T-helper 22 cell (primary cell): ENCODE results near the gene SUCLG2.
A peak's percentile ranks its signal among the peaks of the same experiment; 100 is the strongest.

ENCODE experiments used
- DNase-seq: peaks from one replicate; pipeline ENCODE4 v3.0.0-alpha.2; 2020; ENCODE audit warnings: low read depth

The SUCLG2 gene, protein sequence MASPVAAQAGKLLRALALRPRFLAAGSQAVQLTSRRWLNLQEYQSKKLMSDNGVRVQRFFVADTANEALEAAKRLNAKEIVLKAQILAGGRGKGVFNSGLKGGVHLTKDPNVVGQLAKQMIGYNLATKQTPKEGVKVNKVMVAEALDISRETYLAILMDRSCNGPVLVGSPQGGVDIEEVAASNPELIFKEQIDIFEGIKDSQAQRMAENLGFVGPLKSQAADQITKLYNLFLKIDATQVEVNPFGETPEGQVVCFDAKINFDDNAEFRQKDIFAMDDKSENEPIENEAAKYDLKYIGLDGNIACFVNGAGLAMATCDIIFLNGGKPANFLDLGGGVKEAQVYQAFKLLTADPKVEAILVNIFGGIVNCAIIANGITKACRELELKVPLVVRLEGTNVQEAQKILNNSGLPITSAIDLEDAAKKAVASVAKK

DNA sequence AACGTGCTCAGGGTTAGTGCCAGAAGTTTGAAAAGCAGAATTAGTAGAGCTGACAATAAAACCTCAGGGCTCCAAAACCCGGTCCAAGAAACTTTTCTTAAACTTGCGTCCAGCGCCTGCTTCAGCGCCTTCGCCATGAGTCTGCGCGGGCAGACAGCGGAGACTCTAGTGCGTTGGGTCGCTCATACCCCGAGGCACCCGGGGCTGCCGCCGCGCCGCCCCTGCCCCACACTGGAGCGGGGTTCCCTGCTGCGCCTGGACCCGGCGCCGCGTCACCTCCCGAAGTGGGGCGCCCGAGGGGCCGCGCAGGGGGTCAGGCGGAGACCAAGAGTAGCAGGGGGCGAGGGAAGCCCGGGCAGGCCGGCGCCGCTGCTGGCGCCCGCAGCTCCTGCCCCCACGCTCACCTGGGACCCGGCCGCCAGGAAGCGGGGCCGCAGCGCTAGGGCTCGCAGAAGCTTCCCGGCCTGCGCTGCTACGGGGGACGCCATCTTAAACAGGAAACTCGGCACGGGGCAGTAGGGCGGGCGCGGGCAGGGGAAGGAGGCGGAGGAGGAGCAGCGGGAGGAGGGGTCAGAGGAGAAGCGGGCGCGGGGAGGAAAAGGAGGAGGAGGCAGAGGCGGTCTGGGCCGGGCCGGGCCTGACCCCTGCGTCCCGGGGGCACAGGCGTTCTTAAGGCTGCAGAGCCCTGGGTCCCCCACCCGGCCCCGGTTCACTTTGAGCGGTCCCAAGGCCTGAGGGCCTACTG lies at the start of gene SUCLG2:
Gene SUCLG2 (minus strand): TSS at position 514 of the 745 bp plus-strand sequence. CDS start 26 bp downstream, at position 488.
- peak; percentile 65 for DNase-seq

DNA sequence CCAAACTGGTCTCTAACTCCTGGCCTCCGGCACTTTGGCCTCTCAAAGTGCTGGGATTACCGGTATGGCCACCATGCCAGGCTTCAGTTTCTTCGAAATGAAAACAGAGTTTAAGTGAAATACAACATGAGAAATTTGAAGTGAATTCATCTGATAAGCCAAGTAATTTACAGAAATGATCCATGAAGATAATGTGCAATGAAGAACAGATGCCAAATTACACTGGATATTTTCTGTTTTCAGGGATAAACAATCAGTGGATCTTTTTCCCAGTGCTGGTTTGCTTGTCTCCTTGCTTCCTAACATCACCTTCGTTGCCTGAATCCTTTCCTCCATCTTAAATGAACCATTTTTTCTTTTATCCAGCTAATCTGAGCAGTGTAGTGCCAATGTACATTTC lies 46.2 kb upstream of the SUCLG2 start:
- DNase-seq, result no peak

DNA sequence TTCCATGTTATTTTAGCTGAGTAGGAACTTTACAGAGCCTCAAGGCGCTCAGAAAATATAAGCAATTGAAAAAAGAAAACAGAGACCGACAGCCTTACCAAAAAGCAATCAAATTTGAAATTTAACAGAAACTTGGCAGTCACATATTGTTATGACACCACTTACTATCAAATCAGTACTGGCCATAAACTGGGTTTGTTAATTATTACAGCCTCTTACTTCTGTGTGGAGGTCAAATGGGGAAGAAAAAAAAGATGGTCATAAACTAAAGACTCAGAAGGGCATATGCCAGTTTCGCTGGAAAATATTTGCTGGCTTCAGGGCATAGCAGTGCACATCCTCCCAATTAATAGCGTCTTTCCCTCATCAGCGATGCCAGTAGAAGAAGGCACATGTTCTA lies 45.5 kb upstream of the SUCLG2 start:
- no peak for DNase-seq

DNA sequence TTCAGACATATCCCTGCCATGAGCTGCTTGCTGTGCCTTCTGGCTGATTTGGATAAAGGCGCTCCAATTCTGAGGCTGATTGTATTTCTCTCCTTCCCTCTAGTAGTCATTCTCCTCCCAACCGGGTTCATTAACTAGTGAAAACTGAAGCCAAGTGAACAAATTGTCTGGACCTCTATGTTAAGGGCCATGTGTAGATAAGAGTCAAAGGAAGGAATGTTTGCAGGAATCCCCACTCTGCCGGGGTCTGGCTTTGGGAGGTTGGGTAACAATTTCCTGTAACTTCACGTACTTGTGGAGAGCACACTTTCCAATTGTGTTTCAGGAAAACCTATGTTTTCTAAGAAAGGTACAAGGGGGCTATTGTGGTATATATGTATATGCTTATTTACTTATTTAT lies 38.2 kb upstream of the SUCLG2 start:
- DNase-seq, result no peak

DNA sequence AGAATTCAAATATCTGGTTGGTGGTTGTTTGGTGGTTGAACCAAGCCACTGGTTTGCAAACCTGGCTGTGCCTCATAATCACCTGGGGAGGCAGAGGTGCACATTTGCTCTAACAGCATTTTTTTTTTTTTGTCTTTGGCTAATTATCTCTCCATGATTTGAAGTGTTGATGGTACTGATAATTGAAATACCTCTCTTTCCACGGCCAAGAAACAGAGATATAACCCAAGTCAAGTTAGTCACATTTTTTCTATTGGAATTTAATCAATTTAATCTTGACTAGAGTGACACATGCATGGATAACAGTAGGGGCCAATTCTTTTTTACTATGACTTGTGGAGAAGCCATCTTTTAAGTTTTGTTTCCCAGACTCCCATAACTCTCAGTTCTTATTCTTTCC lies 37.5 kb upstream of the SUCLG2 start:
- no peak for DNase-seq

DNA sequence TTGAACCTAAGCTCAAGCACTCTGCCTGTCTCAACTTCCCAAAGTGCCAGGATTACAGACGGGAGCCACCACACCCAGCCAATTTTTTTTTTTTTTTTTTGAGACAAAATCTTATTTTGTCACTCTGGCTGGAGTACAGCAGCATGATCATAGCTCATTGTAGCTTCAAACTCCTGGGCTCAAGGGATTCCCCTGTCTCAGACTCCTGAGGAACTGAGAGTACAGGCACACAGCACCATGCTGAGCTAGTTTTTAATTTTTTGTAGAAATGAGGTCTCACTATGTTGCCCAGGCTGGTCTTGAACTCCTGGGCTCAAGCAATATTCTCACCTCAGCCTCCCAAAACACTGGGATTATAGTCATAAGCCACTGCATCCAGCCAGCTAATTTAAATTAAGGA lies 36.8 kb upstream of the SUCLG2 start:
- no peak for DNase-seq

DNA sequence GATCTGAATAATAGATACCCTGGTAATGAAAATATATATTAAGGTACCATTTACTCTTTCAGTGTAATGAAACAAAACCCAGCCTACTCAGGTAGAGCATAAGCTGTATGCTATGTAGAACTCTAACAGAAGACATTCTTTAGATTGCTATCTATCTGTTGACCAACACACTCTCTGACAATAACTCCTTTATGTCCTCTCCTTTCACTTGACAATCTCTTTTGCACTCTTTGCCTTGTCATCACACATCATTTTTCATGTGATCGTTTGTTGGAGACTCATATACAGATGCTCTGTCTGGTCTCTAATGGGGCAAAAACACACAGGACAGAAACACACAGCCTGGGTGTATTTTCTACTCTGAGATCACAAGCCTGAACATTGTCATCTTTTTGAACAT lies 35.4 kb upstream of the SUCLG2 start:
- DNase-seq, result no peak

DNA sequence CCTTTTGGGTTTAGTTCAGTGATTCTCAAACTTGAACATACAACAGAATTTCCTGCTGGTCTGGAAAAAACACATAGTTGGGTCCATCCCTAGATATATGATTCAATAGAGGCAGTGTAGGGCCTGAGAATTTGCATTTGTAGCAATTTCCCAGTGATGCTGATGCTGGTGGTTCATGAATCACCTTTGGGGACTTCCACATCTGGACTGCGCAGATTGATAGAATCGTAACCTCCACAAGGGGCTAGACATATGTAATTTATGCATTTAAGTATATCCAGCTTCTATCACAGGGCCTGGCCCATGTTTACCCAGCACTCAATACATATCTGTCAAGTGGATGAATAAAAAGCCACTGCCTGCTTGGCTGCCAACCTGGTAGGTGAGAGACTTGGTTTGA lies 33.8 kb upstream of the SUCLG2 start:
- DNase-seq, result no peak

DNA sequence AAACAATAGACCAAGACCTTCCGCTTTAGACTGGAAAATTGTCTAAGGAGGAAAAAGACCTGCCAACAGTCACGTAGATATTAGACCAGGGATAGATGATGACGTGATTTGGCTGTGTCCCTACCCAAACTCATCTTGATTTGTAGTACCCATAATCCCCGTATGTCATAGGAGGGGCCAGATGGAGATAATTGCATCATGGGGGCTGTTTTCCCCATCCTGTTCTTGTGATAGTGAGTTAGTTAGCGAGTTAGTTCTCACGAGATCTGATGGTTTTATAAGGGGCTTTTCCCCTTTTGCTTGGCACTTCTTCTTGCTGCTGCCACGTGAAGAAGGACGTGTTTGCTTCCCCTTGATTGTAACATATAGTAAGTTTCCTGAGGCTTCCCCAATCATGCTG lies 31.7 kb upstream of the SUCLG2 start:
- DNase-seq, result no peak

DNA sequence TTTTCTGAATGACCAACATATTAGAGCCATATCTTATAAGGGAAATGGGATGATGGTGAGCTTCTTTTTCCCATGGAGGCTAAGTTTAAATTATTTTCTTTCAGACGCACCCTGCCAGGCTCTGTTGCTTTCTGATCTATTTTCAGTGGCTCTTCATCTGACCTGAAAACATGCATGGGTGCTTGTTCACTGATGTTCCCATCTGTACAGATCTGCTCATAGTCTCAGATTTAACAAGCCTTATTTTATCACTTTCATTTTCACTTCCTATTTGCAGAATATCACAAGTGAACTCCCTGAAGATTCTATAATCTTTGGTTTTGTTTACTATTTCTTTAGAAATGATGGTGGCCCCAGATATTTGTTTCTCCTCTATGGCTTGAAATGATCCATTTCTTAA lies 31.1 kb upstream of the SUCLG2 start:
- DNase-seq, result no peak

DNA sequence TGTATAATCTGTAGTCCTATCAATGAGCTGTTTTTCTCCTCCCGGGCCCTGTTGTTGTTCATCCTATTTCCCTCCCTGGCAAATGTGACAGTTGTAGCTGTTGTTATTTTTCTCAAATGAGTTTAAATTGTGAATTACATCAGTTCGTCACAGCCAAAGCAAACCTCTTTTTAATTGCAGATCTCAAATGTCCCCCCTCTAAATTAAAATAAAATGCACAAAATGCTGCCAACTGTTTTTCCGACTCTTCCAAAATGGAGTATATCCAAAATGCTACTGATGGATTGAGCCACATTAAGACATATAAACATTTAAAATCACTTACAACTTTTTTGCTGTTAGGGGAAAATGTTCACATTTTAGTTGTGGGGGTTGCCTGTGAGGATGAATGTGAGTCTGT lies 29.8 kb upstream of the SUCLG2 start:
- DNase-seq, result no peak

DNA sequence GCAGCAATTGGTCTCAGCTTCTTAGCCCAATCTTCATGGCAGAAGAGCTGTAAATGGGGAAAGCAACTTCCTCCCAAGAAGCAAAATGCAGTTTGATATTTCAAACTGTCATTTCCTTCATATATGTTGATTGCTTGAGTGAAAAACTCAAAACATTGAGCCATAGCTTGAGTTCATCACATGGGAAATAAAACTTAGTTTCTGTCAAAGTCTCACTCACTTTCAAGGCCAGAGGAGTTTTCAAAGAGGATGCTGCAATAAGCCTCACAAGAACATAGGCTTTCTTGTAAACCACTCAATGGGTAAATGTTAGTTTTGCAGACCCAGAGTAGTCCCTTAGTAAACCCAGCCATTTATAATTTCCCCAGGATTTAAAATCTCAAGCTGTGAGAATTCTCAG lies 29.1 kb upstream of the SUCLG2 start:
- no peak for DNase-seq

DNA sequence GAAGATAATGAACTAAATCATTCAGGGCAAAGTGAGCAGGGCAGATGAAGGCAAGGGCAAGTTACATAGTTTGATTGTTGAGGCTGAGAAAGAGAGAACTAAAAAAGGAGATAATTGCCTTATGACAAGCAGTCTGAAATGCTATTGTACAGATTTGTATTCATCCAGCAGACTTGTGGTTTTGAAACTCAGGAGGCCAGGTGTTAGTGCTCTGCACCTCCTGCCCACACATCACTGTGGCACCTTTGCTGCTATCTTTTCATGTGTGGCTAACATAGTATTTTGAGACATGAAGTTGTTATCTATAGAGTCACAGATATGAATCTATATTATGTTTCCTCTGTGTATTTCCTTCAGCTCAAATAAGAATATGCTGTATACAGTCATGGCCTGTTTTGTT lies 24.3 kb upstream of the SUCLG2 start:
- DNase-seq, result no peak

DNA sequence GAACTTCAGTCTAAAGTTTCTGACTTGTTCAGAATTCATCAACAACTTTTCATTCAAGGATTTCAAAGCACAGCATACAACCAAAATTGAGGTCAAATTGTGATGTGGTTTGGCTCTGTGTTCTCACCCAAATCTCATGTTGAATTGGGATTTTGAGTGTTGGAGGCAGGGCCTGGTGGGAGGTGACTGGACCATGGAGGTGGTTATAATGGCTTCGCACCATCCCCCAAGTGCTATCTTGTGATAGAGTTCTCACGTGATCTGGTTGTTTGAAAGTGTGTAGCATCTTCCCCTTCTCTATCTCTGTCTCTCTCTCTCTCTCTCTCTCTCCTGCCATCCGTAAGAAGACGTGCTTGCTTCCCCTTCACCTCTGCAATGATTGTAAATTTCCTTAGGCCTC lies 19.6 kb upstream of the SUCLG2 start:
- no peak for DNase-seq

DNA sequence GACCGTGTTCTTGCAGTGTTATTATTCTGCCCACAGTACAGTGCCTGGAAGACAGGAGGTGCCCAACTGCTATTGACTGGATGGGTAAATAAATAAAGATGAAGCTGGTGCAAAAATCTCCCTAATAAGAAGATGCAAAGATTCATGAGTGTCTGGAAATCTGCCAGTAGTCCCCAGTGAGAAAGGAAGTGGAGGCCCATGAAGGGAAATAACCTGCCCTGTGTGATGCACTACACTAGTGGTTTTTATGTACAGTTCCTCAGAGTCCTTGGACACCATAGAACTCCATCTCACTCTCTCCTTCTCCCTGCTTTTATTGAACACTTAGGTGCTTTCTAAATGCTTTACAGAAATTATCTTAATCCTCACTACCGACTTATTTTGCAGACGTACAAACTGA lies 8.3 kb upstream of the SUCLG2 start:
- peak; percentile 3 for DNase-seq

DNA sequence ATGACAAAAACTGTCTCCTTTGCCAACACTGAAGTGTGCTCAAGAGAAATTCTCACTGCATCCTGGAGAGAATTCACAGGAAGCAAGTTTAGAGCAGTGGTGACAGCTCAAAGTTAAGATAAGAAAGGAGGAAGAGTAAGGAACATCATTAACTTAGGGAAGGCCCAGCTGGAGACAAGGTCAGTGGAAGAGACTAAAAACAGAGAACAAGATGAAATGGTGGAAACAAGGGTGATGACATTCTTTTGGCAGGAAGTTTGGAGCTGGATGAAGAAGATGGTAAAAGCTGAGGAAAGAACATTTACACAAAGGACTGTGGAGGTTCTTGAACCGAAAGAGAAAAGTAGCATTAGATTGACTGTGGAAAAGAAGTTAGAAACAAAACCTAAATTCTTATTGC lies 6.7 kb upstream of the SUCLG2 start:
- no peak for DNase-seq

DNA sequence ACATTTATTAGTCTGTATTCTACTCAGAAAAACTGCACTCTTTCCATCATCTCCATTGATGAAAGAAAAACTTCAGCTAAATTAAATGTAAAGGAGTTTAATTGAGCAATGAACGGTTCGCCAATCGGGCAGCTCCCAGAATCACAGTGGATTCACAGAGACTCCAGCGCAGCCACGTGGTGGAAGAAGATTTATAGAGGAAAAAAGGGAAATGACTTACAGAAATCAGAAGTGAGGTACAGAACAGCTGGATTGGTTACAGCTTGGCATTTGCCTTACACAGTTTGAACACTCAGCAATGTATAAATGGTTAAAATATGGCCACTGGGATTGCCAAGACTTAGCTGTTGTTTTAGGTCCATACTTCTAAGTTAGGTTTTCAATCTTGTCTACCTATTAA lies 2.8 kb upstream of the SUCLG2 start:
- no peak for DNase-seq

DNA sequence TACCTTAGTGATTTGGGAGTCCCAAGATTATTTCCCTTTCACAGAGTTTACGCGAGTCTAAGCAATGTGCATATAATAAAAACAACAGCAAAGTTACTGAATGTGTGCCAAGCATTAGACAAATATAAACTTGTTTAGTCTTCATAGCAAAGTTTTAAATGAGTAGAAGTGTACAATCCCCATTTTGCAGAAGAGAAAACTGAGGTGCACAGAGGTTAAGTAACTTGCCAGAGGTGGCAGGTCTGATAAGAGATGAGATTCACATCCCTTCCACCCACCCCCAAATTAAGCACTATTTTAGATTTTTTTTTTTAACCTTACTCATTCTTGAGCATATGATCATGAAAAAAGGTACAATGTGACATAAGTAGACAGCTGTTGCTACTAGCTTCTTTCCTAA lies 2.2 kb upstream of the SUCLG2 start:
- no peak for DNase-seq

DNA sequence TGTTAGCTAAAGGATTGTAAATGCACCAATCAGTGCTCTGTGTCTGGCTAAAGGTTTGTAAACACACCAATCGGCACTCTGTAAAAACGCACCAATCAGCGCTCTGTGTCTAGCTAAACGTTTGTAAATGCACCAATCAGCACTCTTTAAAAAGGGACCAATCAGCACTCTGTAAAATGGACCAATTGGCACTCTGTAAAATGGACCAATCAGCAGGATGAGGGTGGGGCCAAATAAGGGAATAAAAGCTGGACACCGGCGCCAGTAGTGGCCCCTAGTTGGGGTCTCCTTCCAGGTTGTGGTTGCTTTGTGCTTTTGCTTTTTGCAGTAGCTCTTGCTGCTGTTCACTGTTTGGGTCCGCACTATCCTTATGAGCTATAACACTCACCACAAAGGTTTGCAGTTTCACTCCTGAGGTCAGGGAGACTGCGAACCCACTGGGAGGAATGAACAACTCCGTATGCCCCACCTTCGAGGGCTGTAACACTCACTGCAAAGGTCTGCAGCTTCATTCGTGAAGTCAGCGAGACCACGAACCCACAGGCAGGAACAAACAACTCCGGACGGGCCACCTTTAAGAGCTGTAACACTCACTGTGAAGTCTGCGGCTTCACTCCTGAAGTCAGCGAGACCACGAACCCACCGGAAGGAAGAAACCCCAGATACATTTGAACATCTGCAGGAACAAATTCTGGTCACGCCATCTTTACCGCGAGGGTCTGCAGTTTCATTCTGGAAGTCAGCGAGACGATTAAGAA lies 1.1 kb upstream of the SUCLG2 start:
- peak; percentile 75 for DNase-seq

DNA sequence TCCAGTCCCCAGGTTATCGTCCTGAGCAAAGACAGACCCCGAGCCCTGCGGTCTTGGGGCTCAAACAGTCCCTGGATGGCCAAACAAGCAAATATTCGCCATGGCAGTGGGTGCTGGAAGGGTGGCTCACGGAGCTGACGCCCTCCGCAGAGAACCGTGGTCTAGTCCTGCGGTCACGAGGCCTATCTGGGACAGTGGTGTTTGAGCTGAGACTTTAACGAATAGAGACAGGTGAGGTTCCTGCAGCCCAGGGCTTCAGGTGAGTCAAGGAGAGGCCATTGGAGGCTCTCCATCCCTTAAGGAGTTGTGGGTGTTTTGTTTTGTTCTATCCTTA lies 399 bp upstream of the SUCLG2 start:
- DNase-seq, result peak; percentile 8

DNA sequence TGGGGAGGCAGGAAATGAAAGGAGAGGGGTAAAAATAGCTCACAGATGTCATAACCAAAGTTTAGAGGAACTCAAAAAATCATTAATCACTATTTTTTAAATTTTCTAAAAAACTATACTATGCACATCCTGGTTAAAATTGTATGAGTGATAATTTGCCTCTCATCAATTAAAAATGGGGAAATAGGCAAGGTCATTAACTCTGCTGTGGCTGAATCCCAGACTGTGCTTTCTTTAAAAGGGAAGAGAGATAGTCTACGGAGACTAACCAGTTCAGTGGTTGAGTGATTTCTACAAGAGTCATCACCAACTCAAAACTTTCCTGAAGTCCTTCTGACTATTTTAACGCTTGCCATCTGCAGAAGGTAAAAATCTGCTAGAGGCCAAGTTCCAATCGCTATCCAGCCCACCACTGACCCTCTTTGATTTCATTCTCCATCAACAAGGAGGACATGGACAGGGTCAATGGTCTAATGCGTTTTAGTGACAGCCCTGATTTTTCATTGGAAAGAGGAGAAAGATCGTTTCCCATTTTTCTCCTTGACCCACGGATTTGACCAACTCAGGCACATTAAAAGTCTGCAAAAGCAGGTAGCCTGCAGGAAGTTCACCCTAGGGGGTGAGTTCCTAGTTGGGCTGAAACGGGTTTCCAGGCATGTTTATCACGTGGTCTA lies 850 bp downstream of the SUCLG2 start:
- DNase-seq, result no peak

DNA sequence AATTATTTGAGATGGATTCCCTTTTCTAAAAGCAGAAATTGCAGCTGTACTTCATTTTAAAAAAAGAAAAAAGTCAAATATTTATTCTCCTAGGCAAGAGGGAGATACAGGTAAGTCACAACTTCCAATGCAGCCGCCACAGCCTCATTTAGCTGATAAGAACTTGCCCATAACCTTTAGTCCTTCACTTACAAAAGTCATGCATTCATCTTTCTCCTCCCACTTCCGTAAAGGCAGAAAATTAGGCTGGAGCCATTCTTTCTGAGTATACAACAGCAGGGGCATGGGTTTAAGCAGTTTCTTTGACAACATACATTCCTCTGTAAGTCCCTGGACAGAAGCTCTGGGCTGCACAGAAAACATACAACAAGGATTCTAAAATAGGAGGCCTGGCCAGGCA lies 4.3 kb downstream of the SUCLG2 start:
- DNase-seq, result no peak
